Measurements from ENCODE around the gene AGA. TPM values are rescaled to one million over a fixed set of nuclear protein-coding genes. Genes with fewer than 3 reads are reported as not detected.

The AGA gene
- total RNA-seq, 4 donors from 2014 or later = 5.4 to 32.2 (median 22.1) TPM; not detected in 1

- in situ Hi-C loops (cut with MboI; ENCODE audit: low pct_ligation_motif_present in 1 of 4, low pct_unique_long_range_greater_than_20kb in 1 of 4, low sequenced_read_pairs in 3 of 4) = no loop called here
- no peak for DNase-seq
- H3K36me3 ChIP-seq = no peaks in the 10 kb centered on the region
- intact Hi-C loops (cut with DNase I; ENCODE audit: low total_unique reads) = no loop called here
- H3K4me3 ChIP-seq = no peak overlapping the region
- no peaks in the 10 kb centered on the region for H3K9me3 ChIP-seq
- 33 to 60% methylated on average over 2 of the region's 2 CpGs for WGBS, 2 donors (ENCODE audit: low coverage in 1 of 2)
- no peaks in the 10 kb centered on the region for H3K4me1 ChIP-seq
- TF ChIP-seq POLR2A (IDR thresholded peaks at IDR 0.05) (no peak), CTCF (IDR thresholded peaks at IDR 0.05) (no peak), POLR2AphosphoS5 (IDR thresholded peaks at IDR 0.05) (no peak), EP300 (IDR thresholded peaks at IDR 0.05; ENCODE audit: low read depth) (no peak)
- H3K27ac ChIP-seq = no peak overlapping the region
- no peaks in the 10 kb centered on the region for H3K27me3 ChIP-seq
Observed at GRCh38 chr4:177478496-177478895, 36.3 kb upstream of the AGA start.

GRCh38 chr4:177473991-177474390 is 31.8 kb upstream of the AGA start:
- Histone ChIP-seq H3K27me3 (no peaks in the 10 kb centered on the region), H3K27ac (no peak overlapping the region), H3K4me1 (no peaks in the 10 kb centered on the region), H3K4me3 (no peak overlapping the region), H3K9me3 (no peaks in the 10 kb centered on the region), H3K36me3 (no peaks in the 10 kb centered on the region)
- DNase-seq = no peak
- TF ChIP-seq EP300 (IDR thresholded peaks at IDR 0.05; ENCODE audit: low read depth) (no peak), POLR2AphosphoS5 (IDR thresholded peaks at IDR 0.05) (no peak), CTCF (IDR thresholded peaks at IDR 0.05) (no peak), POLR2A (IDR thresholded peaks at IDR 0.05) (no peak)
- intact Hi-C loops (cut with DNase I; ENCODE audit: low total_unique reads) = no loop called here
- in situ Hi-C loops (cut with MboI; ENCODE audit: low pct_ligation_motif_present in 1 of 4, low pct_unique_long_range_greater_than_20kb in 1 of 4, low sequenced_read_pairs in 3 of 4) = no loop called here
- 78 to 93% methylated on average over 1 of the region's 1 CpG for whole genome bisulfite sequencing, 2 donors (ENCODE audit: low coverage in 1 of 2)

- 78 to 86% methylated on average over 4 of the region's 4 CpGs for WGBS, 2 donors (ENCODE audit: low coverage in 1 of 2)
- TF ChIP-seq POLR2AphosphoS5 (IDR thresholded peaks at IDR 0.05) (no peak), POLR2A (IDR thresholded peaks at IDR 0.05) (no peak), EP300 (IDR thresholded peaks at IDR 0.05; ENCODE audit: low read depth) (no peak), CTCF (IDR thresholded peaks at IDR 0.05) (no peak)
- in situ Hi-C loops (cut with MboI; ENCODE audit: low pct_ligation_motif_present in 1 of 4, low pct_unique_long_range_greater_than_20kb in 1 of 4, low sequenced_read_pairs in 3 of 4) = no loop called here
- no peak for DNase-seq
- Histone ChIP-seq H3K9me3 (no peaks in the 10 kb centered on the region), H3K27ac (no peak overlapping the region), H3K36me3 (no peaks in the 10 kb centered on the region), H3K4me1 (no peaks in the 10 kb centered on the region), H3K27me3 (no peaks in the 10 kb centered on the region), H3K4me3 (no peak overlapping the region)
- intact Hi-C loops (cut with DNase I; ENCODE audit: low total_unique reads) = no loop called here
Observed at GRCh38 chr4:177464026-177464425, 21.8 kb upstream of the AGA start.

GRCh38 chr4:177461606-177462005 is 19.4 kb upstream of the AGA start:
- H3K36me3 ChIP-seq = no peaks in the 10 kb centered on the region
- 72 to 82% methylated on average over 2 to 5 of the region's 5 CpGs for WGBS, 2 donors (ENCODE audit: low coverage in 1 of 2)
- H3K27me3 ChIP-seq = no peaks in the 10 kb centered on the region
- in situ Hi-C loops (cut with MboI; ENCODE audit: low pct_ligation_motif_present in 1 of 4, low pct_unique_long_range_greater_than_20kb in 1 of 4, low sequenced_read_pairs in 3 of 4) (no loop called here), intact Hi-C loops (cut with DNase I; ENCODE audit: low total_unique reads) (no loop called here)
- H3K4me3 ChIP-seq = no peak overlapping the region
- TF ChIP-seq EP300 (IDR thresholded peaks at IDR 0.05; ENCODE audit: low read depth) (no peak), POLR2AphosphoS5 (IDR thresholded peaks at IDR 0.05) (no peak), POLR2A (IDR thresholded peaks at IDR 0.05) (no peak), CTCF (IDR thresholded peaks at IDR 0.05) (no peak)
- no peaks in the 10 kb centered on the region for H3K4me1 ChIP-seq
- no peak overlapping the region for H3K27ac ChIP-seq
- H3K9me3 ChIP-seq = no peaks in the 10 kb centered on the region
- DNase-seq = no peak
